KOPT-K1 (cell line): Measurements from ENCODE around the gene CCDC170.

Experiments used
- H3K27ac ChIP-seq: fragments of 200-600 bp; sonication (generic); 2 replicates; pipeline ENCODE4 v1.5.1; 2016; ENCODE audit warnings: antibody characterized with exemption, mild to moderate bottlenecking, low read depth, low read length; ENCODE audit not compliant: poor library complexity, severe bottlenecking
- H3K36me3 ChIP-seq: fragments of 200-600 bp; sonication (generic); 2 replicates; pipeline ENCODE4 v1.5.1; 2017; ENCODE audit warnings: antibody characterized with exemption, mild to moderate bottlenecking, low read length, moderate library complexity; ENCODE audit not compliant: insufficient read depth
- H3K9me3 ChIP-seq: fragments of 200-600 bp; sonication (generic); 2 replicates; pipeline ENCODE4 v1.5.1; 2017; ENCODE audit warnings: antibody characterized with exemption, low read length, mild to moderate bottlenecking; ENCODE audit not compliant: insufficient read depth, poor library complexity, severe bottlenecking

The CCDC170 gene

GRCh38 chr6:151481786-151482185, 12.0 kb upstream of the CCDC170 start:
- no peaks in the 10 kb centered on the region for H3K36me3 ChIP-seq
- H3K9me3 ChIP-seq, result no peaks in the 10 kb centered on the region
- H3K27ac ChIP-seq, result no peak overlapping the region

DNA sequence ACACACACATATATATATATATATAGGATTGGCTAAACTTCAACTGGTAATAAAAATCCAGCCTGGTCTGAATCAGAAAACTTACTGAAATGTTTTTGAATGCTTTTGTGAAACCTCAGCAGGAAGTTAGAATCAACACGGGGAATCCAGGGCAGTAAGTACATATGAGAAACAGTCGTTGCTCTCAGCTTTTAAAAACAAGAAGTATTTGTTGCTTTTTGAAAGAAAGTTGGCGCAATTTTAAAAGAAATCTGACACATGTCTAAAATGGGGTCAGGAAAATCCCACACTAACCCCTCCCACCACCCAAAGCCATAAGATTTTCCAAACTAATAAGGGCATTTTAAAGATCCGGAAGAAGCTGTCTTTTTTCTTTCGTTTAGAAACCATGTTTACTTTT, 11.5 kb upstream of the CCDC170 start:
- no peak overlapping the region for H3K27ac ChIP-seq
- H3K9me3 ChIP-seq, result no peaks in the 10 kb centered on the region
- no peaks in the 10 kb centered on the region for H3K36me3 ChIP-seq

- no peaks in the 10 kb centered on the region for H3K36me3 ChIP-seq
- no peak overlapping the region for H3K27ac ChIP-seq
- no peaks in the 10 kb centered on the region for H3K9me3 ChIP-seq
These were observed 9.8 kb upstream of the CCDC170 start for GRCh38 chr6:151483994-151484393.

- Histone ChIP-seq H3K9me3 (no peaks in the 10 kb centered on the region), H3K27ac (no peak overlapping the region), H3K36me3 (no peaks in the 10 kb centered on the region)
These were observed 5.6 kb upstream of the CCDC170 start for GRCh38 chr6:151488226-151488625.

DNA sequence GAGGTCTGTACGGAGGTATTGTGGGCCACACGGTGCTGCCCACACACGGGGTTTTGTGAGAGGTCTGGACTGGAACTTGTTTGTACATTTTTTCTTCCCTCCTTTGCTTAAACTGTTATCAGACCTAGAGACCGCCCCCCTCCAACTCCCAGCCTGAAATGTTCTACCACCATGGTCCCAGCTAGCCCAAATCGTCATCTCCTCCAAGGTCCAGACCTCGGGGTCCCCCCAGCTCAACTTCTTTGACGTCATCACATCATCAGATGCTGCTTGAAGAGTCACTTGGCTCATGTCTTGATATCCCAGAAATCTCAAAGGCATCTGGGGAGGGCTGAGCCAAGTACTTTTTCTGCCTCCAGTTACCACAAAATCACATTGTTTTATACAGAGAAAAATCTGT, 2.8 kb upstream of the CCDC170 start:
- H3K27ac ChIP-seq, result no peak overlapping the region

DNA sequence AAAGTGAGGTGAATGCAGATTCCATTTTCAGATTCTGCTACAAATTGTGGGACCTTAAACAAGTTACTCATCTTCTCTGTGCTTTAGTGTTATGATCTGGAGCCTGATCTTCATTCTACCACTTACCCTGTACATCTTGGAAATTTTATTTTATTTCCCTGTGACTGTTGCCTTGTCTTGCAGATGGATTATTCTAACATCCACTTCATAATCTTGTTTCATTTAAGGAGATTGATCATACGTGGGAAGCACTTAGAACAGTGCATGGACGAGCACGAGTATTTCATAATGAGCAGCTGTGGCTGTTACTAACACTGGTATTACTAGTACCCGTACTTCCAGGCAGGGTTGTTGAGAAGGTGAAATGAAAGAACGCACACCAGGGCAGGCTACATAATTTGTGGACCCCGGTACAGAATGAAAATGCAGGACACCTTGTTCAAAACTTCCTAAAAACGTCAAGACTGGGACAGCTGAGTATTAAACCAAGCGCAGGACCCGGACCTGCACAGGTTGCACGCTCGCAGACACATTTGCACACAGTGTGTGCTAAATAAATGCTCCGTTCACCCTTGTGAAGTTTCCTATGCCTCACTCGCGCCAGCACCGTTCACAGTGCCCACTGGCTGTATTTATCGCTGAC, 535 bp upstream of the CCDC170 start:
- Histone ChIP-seq H3K27ac (no peak overlapping the region), H3K9me3 (no peaks in the 10 kb centered on the region), H3K36me3 (no peaks in the 10 kb centered on the region)

More for the DNA sequence above, 2.8 kb upstream of the CCDC170 start:
- H3K9me3 ChIP-seq, result no peaks in the 10 kb centered on the region
- H3K36me3 ChIP-seq, result no peaks in the 10 kb centered on the region

DNA sequence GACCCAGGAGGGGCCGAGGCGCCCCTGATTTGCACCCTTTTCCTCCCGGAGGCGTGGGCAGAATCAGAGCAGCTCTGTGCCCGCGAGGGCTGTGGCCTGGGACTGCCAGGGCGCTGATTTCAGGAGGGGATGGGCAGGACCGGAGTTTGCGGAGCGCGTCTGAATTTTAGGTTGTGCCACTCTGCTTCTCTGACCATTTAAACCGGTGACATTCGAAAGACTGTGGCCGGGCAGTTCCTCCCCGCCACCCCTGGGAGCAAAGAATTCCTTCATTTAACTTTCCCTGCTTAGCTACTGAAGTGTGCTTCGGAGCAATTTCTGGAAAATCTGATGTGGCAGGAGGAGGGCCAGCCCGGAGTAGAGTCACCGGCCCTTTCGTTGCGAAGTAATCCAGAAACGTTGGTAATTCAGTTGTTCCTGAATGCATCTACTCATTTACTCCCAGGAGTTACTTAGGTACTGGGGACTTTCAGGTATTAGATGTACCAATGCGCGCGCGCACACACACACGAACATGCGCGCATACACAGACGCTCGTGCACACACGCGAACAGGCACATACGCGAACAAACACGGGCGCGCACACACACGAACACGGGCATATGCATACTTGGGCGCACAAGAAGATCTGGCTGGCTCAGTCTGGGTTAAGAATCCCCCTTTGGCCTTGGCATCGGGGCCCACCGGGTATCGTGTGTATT, 568 bp downstream of the CCDC170 start:
- Histone ChIP-seq H3K9me3 (no peaks in the 10 kb centered on the region), H3K36me3 (no peaks in the 10 kb centered on the region), H3K27ac (no peak overlapping the region)

GRCh38 chr6:151494936-151495320, 1.1 kb downstream of the CCDC170 start:
- H3K27ac ChIP-seq, result no peak overlapping the region
- H3K36me3 ChIP-seq, result no peaks in the 10 kb centered on the region
- H3K9me3 ChIP-seq, result no peaks in the 10 kb centered on the region

DNA sequence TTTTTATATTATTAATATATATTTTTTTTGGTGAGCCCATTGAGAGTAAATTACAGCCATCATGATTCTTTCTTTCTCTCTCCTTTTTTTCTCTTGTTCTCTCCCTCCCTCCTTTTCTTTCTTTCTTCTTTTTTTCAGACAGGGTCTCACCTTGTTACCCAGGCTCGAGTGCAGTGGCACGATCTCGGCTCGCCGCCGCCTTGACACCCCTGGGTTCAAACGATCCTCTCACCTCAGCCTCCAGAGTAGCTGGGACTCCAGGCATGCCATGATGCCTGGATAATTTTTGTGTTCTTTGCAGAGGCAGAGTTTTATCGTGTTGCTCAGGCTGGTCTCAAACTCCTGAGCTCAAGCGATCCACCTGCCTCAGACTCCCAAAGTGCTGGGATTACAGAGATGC, 1.6 kb downstream of the CCDC170 start:
- H3K36me3 ChIP-seq, result no peaks in the 10 kb centered on the region
- H3K9me3 ChIP-seq, result no peaks in the 10 kb centered on the region
- no peak overlapping the region for H3K27ac ChIP-seq

GRCh38 chr6:151497905-151498304, 4.1 kb downstream of the CCDC170 start:
- Histone ChIP-seq H3K27ac (no peak overlapping the region), H3K36me3 (no peaks in the 10 kb centered on the region), H3K9me3 (no peaks in the 10 kb centered on the region)

DNA sequence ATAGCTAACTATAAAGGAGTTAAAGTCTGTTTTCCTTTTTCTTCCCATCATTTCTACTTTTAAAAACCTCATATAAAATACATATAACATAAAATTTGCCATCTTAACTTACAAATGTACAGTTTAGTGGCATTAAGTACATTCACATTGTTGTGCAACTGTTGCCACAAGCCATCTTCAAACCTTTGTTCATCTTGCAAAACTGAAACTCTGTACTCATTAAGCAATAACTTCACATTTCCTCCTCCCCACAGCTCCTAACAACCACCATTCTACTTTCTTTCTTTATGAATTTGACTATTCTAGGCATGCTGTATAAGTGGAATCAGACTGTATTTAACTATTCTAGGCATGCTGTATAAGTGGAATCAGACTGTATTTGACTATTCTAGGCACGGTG, 4.5 kb downstream of the CCDC170 start:
- H3K9me3 ChIP-seq, result no peaks in the 10 kb centered on the region
- no peaks in the 10 kb centered on the region for H3K36me3 ChIP-seq
- H3K27ac ChIP-seq, result no peak overlapping the region

DNA sequence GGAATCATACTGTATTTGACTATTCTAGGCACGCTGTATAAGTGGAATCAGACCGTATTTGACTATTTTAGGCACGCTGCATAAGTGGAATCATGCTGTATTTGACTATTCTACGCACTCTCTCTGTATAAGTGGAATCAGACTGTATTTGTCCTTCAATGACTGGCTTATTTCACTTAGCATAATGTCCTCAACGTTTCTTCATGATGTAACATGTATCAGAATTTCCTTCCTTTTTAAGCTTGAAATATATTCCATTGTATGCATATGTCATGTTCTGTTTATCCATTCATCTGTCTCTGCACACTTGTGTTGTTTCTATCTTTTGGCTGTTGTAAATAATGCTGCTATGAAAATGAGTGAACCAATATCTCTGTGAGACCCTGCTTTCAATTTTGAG, 5.7 kb downstream of the CCDC170 start:
- no peaks in the 10 kb centered on the region for H3K9me3 ChIP-seq
- H3K36me3 ChIP-seq, result no peaks in the 10 kb centered on the region
- no peak overlapping the region for H3K27ac ChIP-seq

DNA sequence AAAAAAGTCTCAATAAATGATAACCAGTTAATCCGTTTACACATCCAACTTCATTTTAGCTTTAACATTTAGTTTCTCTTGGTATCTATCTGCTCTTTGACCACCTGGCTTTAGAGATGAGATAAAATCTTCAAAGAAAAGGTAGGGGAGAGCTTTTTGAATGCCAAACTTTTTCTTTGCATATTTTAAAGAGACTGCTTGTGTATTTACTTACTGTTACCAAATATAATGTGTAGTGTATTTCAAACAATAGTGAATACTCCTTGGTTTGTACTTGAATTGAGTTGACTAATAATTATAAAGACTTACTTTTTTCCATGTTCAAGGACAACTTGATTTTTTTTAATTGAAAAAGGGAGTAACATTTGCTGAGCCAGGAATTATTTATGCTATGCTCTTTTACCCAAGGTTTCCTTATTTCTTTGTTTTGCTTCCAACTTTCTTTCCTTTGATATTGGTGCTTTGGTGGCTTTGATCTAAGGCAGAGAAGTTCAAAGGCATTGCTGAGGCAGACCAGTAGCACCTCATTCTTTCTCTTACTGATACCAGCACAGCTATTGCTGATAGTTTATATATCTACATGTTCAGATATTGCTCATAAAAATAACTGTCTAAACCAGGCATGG, 7.8 kb downstream of the CCDC170 start:
- no peak overlapping the region for H3K27ac ChIP-seq
- H3K36me3 ChIP-seq, result no peaks in the 10 kb centered on the region
- H3K9me3 ChIP-seq, result no peaks in the 10 kb centered on the region

DNA sequence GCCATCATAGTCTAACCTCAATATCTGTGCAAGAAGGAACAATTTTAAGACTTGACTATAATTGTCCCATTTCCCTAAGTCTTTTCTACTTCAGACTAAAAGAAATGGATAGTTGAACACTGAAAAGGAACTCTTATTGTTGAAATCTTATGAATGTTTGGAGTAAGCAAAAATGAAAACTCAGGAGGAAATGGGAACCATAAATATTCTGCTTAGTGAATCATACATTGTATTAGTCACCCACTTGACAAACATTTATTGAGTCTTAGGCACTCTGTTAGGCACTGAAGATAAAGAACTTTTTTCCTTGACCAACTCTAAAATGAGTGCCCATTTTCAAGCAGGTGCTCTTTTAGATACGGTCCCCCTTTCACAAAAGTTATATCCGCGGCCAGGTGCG, 8.7 kb downstream of the CCDC170 start:
- Histone ChIP-seq H3K27ac (no peak overlapping the region), H3K9me3 (no peaks in the 10 kb centered on the region), H3K36me3 (no peaks in the 10 kb centered on the region)

DNA sequence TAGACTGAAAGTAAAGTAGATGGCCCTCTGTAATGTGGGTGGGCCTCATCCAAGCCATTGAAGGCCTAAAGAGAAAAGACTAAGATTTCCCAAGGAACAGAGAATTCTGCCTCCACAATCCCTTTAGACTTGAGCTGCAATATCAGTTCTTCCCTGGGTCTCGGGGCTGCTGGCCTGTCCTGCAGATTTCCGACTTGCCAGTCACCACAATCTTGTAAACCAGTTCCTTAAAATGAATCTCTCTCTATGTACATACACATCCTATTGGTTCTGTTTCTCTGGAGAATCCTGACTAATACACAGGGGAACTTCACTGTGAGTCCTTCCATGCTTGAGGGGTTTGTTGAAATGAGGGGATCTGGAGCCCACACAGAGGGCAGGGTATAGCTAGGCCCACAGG, 12.9 kb downstream of the CCDC170 start:
- H3K27ac ChIP-seq, result no peak overlapping the region
- H3K36me3 ChIP-seq, result no peaks in the 10 kb centered on the region
- no peaks in the 10 kb centered on the region for H3K9me3 ChIP-seq

DNA sequence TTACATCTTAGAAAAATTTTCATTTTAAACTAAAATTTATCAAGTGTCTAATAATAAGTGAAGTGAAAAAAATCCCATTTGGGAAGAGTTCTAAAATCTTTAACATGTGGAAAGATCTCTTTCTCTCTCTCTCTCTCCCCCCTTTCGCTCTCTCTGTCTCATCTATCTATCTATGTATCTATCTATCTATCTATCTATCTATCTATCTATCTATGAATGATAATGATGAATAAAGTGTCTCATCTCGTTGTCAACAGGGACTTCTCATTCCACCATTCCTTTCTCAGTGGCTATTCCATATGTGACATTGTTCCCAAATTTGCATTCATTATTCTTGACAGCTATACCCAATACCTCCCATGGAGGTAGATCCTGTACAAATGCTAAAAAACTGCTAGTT, 15.2 kb downstream of the CCDC170 start:
- Histone ChIP-seq H3K9me3 (no peaks in the 10 kb centered on the region), H3K36me3 (no peaks in the 10 kb centered on the region), H3K27ac (no peak overlapping the region)
